GM10248 (cell line): Measurements from ENCODE around the gene UNK.

ENCODE experiments used
- CTCF ChIA-PET: fragments of 300-600 bp; sonication (Branson Sonifier 250); formaldehyde crosslinking; extraction: SDS; loops from one replicate; lab custom pipeline; 2021; ENCODE audit warnings: antibody characterized with exemption; lab: Yijun Ruan, JAX
- POLR2A ChIA-PET: fragments of 350-650 bp; sonication (Branson Sonifier 250); formaldehyde crosslinking; extraction: SDS; loops from one replicate; lab custom pipeline; 2020; ENCODE audit warnings: antibody characterized with exemption; lab: Yijun Ruan, JAX
- DNase-seq: peaks from one replicate; pipeline ENCODE4 v3.0.0; 2012; ENCODE audit errors: extremely low spot score
- CTCF ChIP-seq: IDR thresholded peaks from 2 replicates; pipeline ENCODE4 v1.5.1; 2012; ENCODE audit warnings: mild to moderate bottlenecking, low read depth; ENCODE audit errors: extremely low read depth, missing control alignments, control extremely low read depth

The UNK gene

DNA sequence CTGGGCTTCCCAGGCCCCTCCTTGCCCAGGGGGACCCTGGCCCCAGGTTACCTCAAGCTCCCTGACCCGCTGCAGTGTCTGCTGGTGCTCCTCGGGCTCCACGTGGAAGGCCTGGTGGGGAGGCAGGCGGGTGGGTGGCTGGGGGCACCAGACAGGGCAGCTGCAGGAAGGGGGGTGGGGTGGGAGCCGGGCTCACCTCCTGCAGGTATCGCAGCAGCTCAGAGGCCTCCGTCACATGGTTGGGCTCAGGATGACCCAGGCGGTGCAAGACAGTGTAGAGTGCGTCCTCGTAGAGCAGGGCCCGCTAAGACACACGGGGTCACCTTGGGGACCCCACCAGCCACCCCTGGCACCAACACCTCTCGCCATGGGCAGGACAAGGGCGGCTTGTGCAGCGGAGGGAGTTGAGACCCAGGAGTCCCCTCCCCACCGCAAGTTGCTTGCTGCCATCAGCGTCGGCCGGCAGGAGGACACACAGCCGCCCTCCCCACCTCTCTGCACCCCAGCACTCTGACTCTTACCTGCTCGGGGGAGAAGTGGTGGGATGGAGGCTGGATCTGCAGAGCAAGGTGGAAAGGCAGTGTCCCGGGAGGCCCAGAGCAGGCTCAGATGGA lies 58.5 kb downstream of the UNK start:
- ChIA-PET CTCF (interaction anchor here (0.8 to 10.8 kb wide), 6 partner anchors 8 to 210 kb away, joined by 3 to 135 read pairs (median 3); partner anchors contain the start of genes GALK1 and SMIM5), POLR2A (interaction anchor here (0.5 to 2.0 kb wide), 2 partner anchors 63 to 96 kb away, joined by 3 to 8 read pairs; a partner anchor contains a TSS)
- no peak for DNase-seq
- no peak for TF ChIP-seq CTCF

DNA sequence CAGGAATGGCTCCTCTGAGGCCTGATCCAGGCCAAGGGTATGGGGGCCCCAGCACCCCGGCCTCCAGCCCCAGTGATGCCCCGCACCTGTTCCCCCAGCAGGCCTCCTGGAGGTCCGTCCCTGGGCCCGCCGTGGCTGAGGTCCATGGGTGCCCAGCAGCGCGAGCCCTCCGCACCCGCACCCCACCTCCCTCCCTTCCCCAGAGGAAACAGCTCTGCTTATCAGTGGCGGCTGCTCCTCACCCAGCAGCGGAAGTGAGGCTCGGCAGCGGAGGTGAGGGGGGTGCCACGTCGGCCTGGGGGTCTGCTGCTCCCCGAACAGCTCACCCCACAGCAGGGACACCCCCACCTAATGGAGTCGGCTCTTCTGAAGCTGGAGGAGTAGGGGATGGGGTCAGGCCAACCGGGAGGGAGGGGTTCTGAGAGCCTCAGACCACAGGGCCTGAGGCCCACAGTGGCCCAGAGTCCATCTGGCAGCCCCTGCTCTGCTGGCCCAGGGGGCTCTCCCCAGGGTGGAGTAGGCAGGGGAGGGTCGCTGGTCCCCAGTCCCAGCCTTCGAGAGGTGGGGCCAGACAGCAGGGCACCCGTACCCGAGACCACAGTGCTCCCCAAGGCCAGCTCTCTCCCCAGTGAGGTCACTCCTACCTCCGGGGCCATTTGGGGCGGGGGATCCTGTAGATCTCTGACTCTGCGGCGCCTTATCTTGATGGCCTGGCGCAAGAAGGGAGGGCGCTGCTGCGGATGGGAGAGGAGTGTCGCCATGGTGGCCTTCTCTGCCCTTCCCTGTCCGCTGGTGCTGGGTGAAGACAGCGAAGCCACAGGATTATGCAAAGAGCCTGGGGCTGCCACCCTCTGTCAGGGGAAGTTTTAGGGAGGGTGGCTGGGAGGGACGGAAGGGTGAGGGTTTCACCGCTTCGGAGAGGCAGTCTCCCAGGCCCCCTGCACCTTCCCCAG lies 59.2 kb downstream of the UNK start, which contains the start of gene UNC13D:
TSS of gene UNC13D (minus strand) at position 828 of the 953 bp plus-strand sequence. CDS start at position 761, 67 bp downstream.
- peak; percentile 74 for DNase-seq
- ChIA-PET CTCF (interaction anchor here (0.6 to 10.8 kb wide), 16 partner anchors 9 to 211 kb away, joined by 3 to 135 read pairs (median 4); partner anchors contain the start of genes GALK1, SMIM5 and WBP2), POLR2A (interaction anchor here (0.5 to 2.5 kb wide), 6 partner anchors 9 to 95 kb away, joined by 3 to 18 read pairs (median 6); partner anchors contain the start of gene WBP2)
- TF ChIP-seq CTCF = no peak

GRCh38 chr17:75844530-75845057 lies 60.0 kb downstream of the UNK start:
- CTCF ChIA-PET = interaction anchor here (0.6 to 10.8 kb wide), 16 partner anchors 8 to 170 kb away, joined by 3 to 135 read pairs (median 4); partner anchors contain the start of genes GALK1, MRPL38 and WBP2
- no peak for TF ChIP-seq CTCF
- POLR2A ChIA-PET = interaction anchor here (1.0 to 2.5 kb wide), 5 partner anchors 10 to 68 kb away, joined by 3 to 18 read pairs (median 8); partner anchors contain the start of gene WBP2
- no peak for DNase-seq

- ChIA-PET CTCF (interaction anchor here (0.6 to 10.8 kb wide), 24 partner anchors 8 to 169 kb away, joined by 3 to 135 read pairs (median 4); partner anchors contain the start of genes GALK1, MRPL38, UNK and WBP2), POLR2A (interaction anchor here (0.8 to 2.5 kb wide), 6 partner anchors 10 to 82 kb away, joined by 3 to 18 read pairs (median 4); partner anchors contain the start of gene WBP2)
- peak; percentile 91 for DNase-seq
- TF ChIP-seq CTCF = peak; percentile 69
These were observed 60.6 kb downstream of the UNK start for GRCh38 chr17:75845058-75845711.

- ChIA-PET POLR2A (interaction anchor here (0.8 to 2.5 kb wide), 5 partner anchors 9 to 83 kb away, joined by 3 to 18 read pairs (median 4); partner anchors contain the start of gene WBP2), CTCF (interaction anchor here (0.6 to 10.8 kb wide), 21 partner anchors 9 to 159 kb away, joined by 3 to 135 read pairs (median 5); partner anchors contain the start of genes GALK1, MRPL38, UNK and WBP2)
- TF ChIP-seq CTCF = no peak
- no peak for DNase-seq
These were observed 61.5 kb downstream of the UNK start for GRCh38 chr17:75845933-75846691.
